Ovary (tissue), 9 donors: ENCODE measurements around the gene EXOC2. TPM values are rescaled to one million over a fixed set of nuclear protein-coding genes. Genes with fewer than 3 reads are reported as not detected.

Experiments used
- DNase-seq, 5 donors: peaks; one replicate each; pipeline ENCODE4 v3.0.0-alpha.2; 2019 to 2020
- H3K27ac ChIP-seq, 2 donors: fragments of 200-600 bp; one replicate each; pipeline versions ENCODE4 v1.5.1 to v1.8.0; 2019 to 2022
- H3K27me3 ChIP-seq: fragments of 200-600 bp; one replicate; pipeline ENCODE4 v1.8.0; 2022
- H3K36me3 ChIP-seq: fragments of 200-600 bp; sonication (generic); one replicate; pipeline ENCODE4 v1.5.1; 2019
- H3K4me1 ChIP-seq: one replicate; pipeline ENCODE4 v1.8.1; 2013; ENCODE audit warnings: mild to moderate bottlenecking, moderate library complexity; ENCODE audit not compliant: insufficient read depth
- H3K4me3 ChIP-seq: fragments of 200-600 bp; sonication (generic); one replicate; pipeline ENCODE4 v1.5.1; 2017
- H3K9me3 ChIP-seq, 2 donors: fragments of 200-600 bp in 1 of 2; sonication (generic) in 1 of 2; one replicate each; pipeline versions ENCODE4 v1.5.1 to v1.8.1; 2013 to 2019; ENCODE audit warnings: mild to moderate bottlenecking in 1 of 2, moderate library complexity in 1 of 2
- EP300 ChIP-seq: sonication (generic); formaldehyde crosslinking; IDR thresholded peaks from one replicate; pipeline ENCODE4 v1.6.1; 2017; ENCODE audit warnings: antibody characterized with exemption
- POLR2A ChIP-seq: fragments of 450-650 bp; IDR thresholded peaks from one replicate; pipeline ENCODE4 v1.6.1; 2017; ENCODE audit warnings: antibody characterized with exemption, mild to moderate bottlenecking, moderate library complexity
- WGBS, 3 donors: extraction: QIAGEN DNeasy Blood & Tissue Kit in 1 of 3; methylation state at CpG; one replicate each; pipeline versions ENCODE4 v1.1.5 to v1.1.7; 2013 to 2017; 5-methylcytosine and 5-hydroxymethylcytosine counted together
- intact Hi-C, 4 donors: fragments of 100-400 bp; cut with DNase I; formaldehyde crosslinking; loops; one replicate each; pipeline versions ENCODE4 v1.11.0 to v1.15.1; 2022 to 2023
- polyA plus RNA-seq, 2 donors: library from polyadenylated mRNA; stranded (reverse); fragments of 200-250 nt in 1 of 2; fragments of 350-450 nt in 1 of 2; fragmentation: Illumina TruSeq in 1 of 2; extraction: RNeasy Lipid Tissue Mini Kit (QIAGEN cat#74804) in 1 of 2; gene quantifications; one replicate each; pipeline ENCODE4 v1.2.3, GENCODE V29; 2013 to 2014
- total RNA-seq, 7 donors: library from RNA; depleted of rRNA in 2 of 7; stranded (reverse); fragments of >200 nt in 2 of 7; fragmentation: NEBNext Ultra II Directional in 3 of 7; extraction: Animal tissue kit (Norgen Biotek cat#: 25700) in 3 of 7; gene quantifications; one replicate each; pipeline versions ENCODE4 v1.1.0 to v1.2.4, GENCODE V29; 2016 to 2023
- TF ChIP-seq, protein P1 (sequence below), 3 donors: fragments of 450-650 bp in 2 of 3; fragments of 200-600 bp in 1 of 3; IDR thresholded peaks; one replicate each; pipeline versions ENCODE4 v1.5.1 to v1.8.0; 2016 to 2022; ENCODE audit warnings: antibody characterized with exemption in 3 of 3, mild to moderate bottlenecking in 1 of 3
- donor health status: DM: no; HTN: no; CAD: no; lungs with moderate emphysema.
- donor health status: DM: no; HTN: no; CAD: no.
- donor health status: Bipolar disorder and iron deficiency.
- donor health status: DM: yes; HTN: yes; CAD: no.
- donor health status: DM: no; HTN: no; CAD: no.
- donor health status: DM: yes; HTN: yes; CAD: no.

Gene EXOC2
- total and polyA plus RNA-seq, 9 donors = 7.5 to 17.3 (median 14.2) TPM

DNA sequence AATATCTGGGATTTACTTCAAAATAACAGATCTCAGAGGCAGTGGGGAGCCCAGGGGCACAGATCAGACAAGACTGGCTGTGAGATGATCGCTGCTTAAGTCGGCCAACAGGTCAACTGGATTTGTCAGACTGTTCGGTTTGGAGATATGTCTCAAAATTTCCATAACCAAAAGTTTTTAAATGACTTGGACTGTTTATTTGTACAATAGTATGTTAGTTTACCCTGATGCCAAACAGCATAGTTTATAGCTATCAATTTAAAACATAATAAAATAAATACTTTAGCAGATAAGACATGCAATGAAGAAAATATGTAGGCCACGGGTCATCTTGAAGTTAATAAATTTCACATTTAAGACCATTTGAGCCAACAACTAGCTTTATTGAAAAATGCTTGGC is 174.7 kb downstream of the EXOC2 start:
- intact Hi-C loops = no loop called here
- Histone ChIP-seq H3K4me1 (no peaks in the 10 kb centered on the region), H3K4me3 (no peak overlapping the region), H3K27ac (no peak overlapping the region), H3K27me3 (no peaks in the 10 kb centered on the region), H3K36me3 (no peaks in the 10 kb centered on the region), H3K9me3 (no peaks in the 10 kb centered on the region)
- DNase-seq = no peak
- no peak for TF ChIP-seq POLR2A
- TF ChIP-seq EP300 = no peak
- TF ChIP-seq, protein P1, sequence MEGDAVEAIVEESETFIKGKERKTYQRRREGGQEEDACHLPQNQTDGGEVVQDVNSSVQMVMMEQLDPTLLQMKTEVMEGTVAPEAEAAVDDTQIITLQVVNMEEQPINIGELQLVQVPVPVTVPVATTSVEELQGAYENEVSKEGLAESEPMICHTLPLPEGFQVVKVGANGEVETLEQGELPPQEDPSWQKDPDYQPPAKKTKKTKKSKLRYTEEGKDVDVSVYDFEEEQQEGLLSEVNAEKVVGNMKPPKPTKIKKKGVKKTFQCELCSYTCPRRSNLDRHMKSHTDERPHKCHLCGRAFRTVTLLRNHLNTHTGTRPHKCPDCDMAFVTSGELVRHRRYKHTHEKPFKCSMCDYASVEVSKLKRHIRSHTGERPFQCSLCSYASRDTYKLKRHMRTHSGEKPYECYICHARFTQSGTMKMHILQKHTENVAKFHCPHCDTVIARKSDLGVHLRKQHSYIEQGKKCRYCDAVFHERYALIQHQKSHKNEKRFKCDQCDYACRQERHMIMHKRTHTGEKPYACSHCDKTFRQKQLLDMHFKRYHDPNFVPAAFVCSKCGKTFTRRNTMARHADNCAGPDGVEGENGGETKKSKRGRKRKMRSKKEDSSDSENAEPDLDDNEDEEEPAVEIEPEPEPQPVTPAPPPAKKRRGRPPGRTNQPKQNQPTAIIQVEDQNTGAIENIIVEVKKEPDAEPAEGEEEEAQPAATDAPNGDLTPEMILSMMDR (IDR thresholded peaks at IDR 0.05) = no peak
- WGBS, 3 donors = 82 to 93% (median 91%) methylated on average over 4 of the region's 4 CpGs

- Histone ChIP-seq H3K9me3 (no peaks in the 10 kb centered on the region), H3K4me3 (no peak overlapping the region), H3K36me3 (no peaks in the 10 kb centered on the region), H3K4me1 (no peaks in the 10 kb centered on the region), H3K27ac (no peak overlapping the region), H3K27me3 (no peaks in the 10 kb centered on the region)
- TF ChIP-seq POLR2A (no peak), EP300 (no peak)
- TF ChIP-seq, protein P1 (IDR thresholded peaks at IDR 0.05) = no peak
- 89 to 96% (median 96%) methylated on average over 11 of the region's 11 CpGs for WGBS, 3 donors
- intact Hi-C loops = no loop called here
- no peak for DNase-seq
Observed at GRCh38 chr6:516213-516612, 176.7 kb downstream of the EXOC2 start.

- no peaks in the 10 kb centered on the region for H3K4me1 ChIP-seq
- DNase-seq = no peak
- no peak overlapping the region for H3K4me3 ChIP-seq
- intact Hi-C loops = no loop called here
- no peaks in the 10 kb centered on the region for H3K36me3 ChIP-seq
- 89 to 92% (median 91%) methylated on average over 11 of the region's 11 CpGs for WGBS, 3 donors
- H3K27me3 ChIP-seq = no peaks in the 10 kb centered on the region
- TF ChIP-seq EP300 (no peak), POLR2A (no peak)
- TF ChIP-seq, protein P1 (IDR thresholded peaks at IDR 0.05) = no peak
- no peak overlapping the region for H3K27ac ChIP-seq
- no peaks in the 10 kb centered on the region for H3K9me3 ChIP-seq
Observed at GRCh38 chr6:515267-515666, 177.7 kb downstream of the EXOC2 start.

- intact Hi-C loops = loop anchor here in 1 of 4 donors (5.0 kb wide), 1 partner anchor 1138 kb away; no protein-coding TSS in a partner anchor
Observed at GRCh38 chr6:514396-514978, 178.5 kb downstream of the EXOC2 start.

More at GRCh38 chr6:514396-514978, 178.5 kb downstream of the EXOC2 start:
- no peaks in the 10 kb centered on the region for H3K4me1 ChIP-seq
- H3K4me3 ChIP-seq = no peak overlapping the region
- H3K27ac ChIP-seq = no peak overlapping the region
- no peak for DNase-seq
- H3K9me3 ChIP-seq = no peaks in the 10 kb centered on the region
- no peaks in the 10 kb centered on the region for H3K27me3 ChIP-seq
- TF ChIP-seq POLR2A (no peak), EP300 (no peak)
- TF ChIP-seq, protein P1 (IDR thresholded peaks at IDR 0.05) = no peak
- WGBS, 3 donors = 64 to 71% (median 67%) methylated on average over 12 of the region's 12 CpGs
- H3K36me3 ChIP-seq = no peaks in the 10 kb centered on the region
